SJCRH30 (cell line): ENCODE results near the gene RTN4RL1. TPM values are rescaled to one million over a fixed set of nuclear protein-coding genes. Genes with fewer than 3 reads are reported as not detected.

Source experiments
- DNase-seq, 2 experiments: peaks; one replicate each; pipeline ENCODE4 v3.0.0-alpha.2; 2015 to 2020
- H3K27ac ChIP-seq: fragments of 250-450 bp; sonication (Bioruptor Pico); 2 replicates; pipeline ENCODE4 v1.5.1; 2020; ENCODE audit warnings: mild to moderate bottlenecking, moderate library complexity
- H3K27me3 ChIP-seq: fragments of 250-450 bp; sonication (Bioruptor Pico); 2 replicates; pipeline ENCODE4 v1.5.1; 2020; ENCODE audit warnings: mild to moderate bottlenecking, moderate library complexity
- H3K36me3 ChIP-seq: fragments of 250-450 bp; sonication (Bioruptor Pico); 2 replicates; pipeline ENCODE4 v1.5.1; 2020; ENCODE audit warnings: mild to moderate bottlenecking, moderate library complexity
- H3K4me1 ChIP-seq: fragments of 250-450 bp; sonication (Bioruptor Pico); 2 replicates; pipeline ENCODE4 v1.5.1; 2020; ENCODE audit warnings: mild to moderate bottlenecking, moderate library complexity
- H3K4me3 ChIP-seq: fragments of 250-450 bp; sonication (Bioruptor Pico); 2 replicates; pipeline ENCODE4 v1.5.1; 2020; ENCODE audit warnings: mild to moderate bottlenecking, moderate library complexity
- H3K9me3 ChIP-seq: fragments of 250-450 bp; sonication (Bioruptor Pico); replicated peaks from 2 replicates; pipeline ENCODE4 v1.5.1; 2020; ENCODE audit warnings: mild to moderate bottlenecking, moderate library complexity
- total RNA-seq: library from RNA; depleted of rRNA; stranded (reverse); fragments of >200 nt; shearing (Covaris generic); gene quantifications from 2 replicates; pipeline ENCODE4 v1.2.3, GENCODE V29; 2014

Gene RTN4RL1
- total RNA-seq, 1 experiment from 2014 or later: 0.83 TPM

DNA sequence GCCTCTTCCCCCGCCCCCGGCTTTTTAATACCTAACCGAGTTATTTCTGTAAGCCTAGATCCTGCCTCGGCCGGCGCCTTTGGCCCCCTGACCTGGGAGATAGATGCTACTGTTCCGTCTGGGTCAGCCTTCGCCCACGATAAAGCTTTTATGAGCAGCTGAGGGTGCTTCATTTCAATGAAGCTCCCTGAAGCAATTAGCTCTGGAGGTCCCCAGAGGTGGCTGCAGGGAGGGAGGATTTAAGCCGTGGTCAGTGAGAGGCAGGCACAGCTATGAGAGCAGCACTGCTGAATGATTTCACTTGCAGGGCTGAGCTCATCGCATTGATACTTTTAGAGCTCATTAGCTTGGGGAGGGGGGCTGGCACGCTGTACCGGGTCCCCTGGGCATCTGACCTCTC, 105.9 kb downstream of the RTN4RL1 start:
- Histone ChIP-seq H3K27ac (no peak overlapping the region), H3K4me3 (no peak overlapping the region), H3K9me3 (no peaks in the 10 kb centered on the region), H3K36me3 (no peaks in the 10 kb centered on the region), H3K27me3 (no peaks in the 10 kb centered on the region), H3K4me1 (no peaks in the 10 kb centered on the region)
- DNase-seq: no peak

DNA sequence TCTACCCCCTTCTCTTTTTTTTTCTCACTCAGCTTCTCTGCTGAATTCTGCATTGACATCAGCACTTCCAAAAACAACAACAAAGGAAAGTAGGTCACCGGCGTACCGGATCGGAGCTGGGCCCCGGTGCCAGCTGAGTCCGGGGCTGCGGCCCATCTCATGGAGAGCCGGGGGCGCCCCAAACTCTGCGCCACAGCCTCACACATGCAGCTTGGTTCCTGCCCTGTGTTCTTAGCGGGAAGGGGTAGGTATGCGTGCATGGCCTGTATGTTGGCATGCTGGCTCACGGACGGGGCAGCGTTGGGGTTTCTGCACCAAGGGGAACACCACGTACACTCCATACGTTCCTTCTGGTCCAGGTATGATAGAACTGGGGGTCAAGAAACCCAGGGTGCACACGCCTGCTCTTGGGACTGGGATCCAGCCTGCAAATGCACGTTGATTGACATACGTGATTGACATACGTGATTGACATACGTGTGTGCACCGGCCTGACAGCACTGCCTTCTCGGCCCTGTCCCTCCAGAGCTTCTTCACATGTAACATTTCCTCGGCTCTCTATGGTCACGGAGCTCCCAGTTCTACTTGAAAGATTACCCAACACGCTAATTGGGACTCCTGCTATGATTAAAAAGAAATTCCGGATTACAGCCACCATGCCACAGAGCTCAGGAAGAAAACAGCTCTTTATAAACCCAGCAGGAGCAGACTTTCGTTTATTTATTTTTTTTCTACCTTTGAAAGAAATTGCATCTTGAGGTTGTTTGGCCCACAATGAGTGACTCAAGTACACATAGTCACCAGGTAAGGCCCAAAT, 106.6 kb downstream of the RTN4RL1 start:
- H3K4me1 ChIP-seq: no peaks in the 10 kb centered on the region
- H3K9me3 ChIP-seq: no peaks in the 10 kb centered on the region
- no peak for DNase-seq
- no peaks in the 10 kb centered on the region for H3K27me3 ChIP-seq
- no peaks in the 10 kb centered on the region for H3K36me3 ChIP-seq
- no peak overlapping the region for H3K27ac ChIP-seq
- no peak overlapping the region for H3K4me3 ChIP-seq

DNA sequence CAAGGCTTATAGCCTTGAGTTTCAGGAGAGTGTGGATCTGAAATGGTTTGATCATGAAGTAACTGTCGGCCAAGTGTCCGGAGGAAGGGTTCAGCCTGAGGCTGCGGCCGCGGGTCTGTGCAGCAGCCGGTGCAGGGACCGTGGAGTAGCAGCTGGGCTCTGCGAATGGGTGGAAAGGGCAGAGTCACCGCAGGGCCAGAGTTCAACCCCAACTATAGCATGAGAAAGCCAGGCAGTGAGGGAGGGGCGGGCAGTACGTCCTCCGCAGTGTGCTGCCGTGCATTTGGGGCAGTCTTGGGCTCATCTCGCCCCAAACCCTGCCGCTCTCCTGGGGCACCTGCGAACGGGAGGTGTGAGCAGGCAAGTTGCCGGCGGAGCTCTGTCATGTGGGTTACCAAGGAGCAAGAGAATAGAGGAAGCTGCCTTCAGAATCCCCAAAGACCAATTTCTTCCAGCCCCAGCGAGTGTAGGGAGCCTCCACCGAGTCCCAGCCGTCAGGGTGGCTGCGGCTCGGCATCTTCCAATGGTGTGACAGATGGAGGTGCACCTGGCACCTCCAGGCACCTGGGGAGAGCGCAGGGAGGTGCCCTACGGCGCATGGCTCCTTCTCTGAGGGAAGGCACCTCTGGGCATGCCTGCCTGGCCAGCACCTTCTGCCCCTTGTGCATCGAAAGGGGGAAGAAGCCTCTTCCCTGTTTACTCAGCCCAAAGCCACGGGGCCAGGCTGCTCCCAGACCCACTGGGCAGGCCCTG, 108.0 kb downstream of the RTN4RL1 start:
- DNase-seq: no peak
- no peaks in the 10 kb centered on the region for H3K36me3 ChIP-seq
- 0 out of 2 replicates have a peak, but pooled peaks cover 1% of the 10 kb centered on the region for H3K27me3 ChIP-seq
- no peak overlapping the region for H3K27ac ChIP-seq
- no peak overlapping the region for H3K4me3 ChIP-seq
- H3K9me3 ChIP-seq: no peaks in the 10 kb centered on the region
- H3K4me1 ChIP-seq: no peaks in the 10 kb centered on the region; the same call in 1 of the 2 replicates

DNA sequence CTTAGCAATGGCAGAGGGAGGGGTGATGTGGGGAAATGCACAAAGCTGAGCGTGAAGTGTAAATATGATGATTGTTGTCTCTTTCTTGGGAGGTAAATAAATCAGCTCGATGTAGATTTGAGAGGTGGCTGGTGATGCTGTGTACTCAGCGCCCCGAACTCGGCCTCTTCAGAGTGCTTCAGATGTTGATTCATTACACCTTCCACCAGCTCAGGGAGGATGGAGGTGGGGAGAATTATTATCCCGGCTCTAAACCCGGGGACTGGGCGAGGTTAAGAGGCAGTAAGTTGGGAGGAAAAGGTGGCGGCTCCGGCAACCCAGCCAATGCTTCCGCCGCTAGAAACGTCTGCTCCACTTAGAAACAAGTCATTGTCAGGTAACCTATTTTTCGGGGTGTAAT, 108.8 kb downstream of the RTN4RL1 start:
- no peak for DNase-seq
- no peak overlapping the region for H3K4me3 ChIP-seq
- no peaks in the 10 kb centered on the region for H3K9me3 ChIP-seq
- 0 out of 2 replicates have a peak, but pooled peaks cover 3% of the 10 kb centered on the region for H3K27me3 ChIP-seq
- H3K36me3 ChIP-seq: no peaks in the 10 kb centered on the region
- no peak overlapping the region for H3K27ac ChIP-seq
- peaks cover 8% of the 10 kb centered on the region for H3K4me1 ChIP-seq

DNA sequence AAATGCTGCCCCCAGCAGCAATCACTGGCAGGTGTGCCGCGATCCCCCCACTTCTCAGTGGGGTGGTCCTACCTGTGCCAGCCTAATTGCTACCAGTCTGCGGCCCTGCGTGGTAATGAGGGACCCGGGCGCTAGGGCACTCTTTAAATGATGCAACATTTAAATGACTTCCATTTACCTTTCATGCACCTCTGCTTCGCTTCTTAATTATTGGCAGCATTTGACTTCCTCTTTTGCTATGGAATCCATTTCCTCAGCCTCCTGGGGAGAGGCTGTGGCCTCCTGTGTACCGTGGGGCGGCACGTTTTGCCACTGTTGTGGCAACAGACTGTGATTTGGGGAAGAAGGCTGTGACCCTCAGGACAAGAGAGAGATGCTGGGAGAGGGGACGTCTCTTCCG, 109.2 kb downstream of the RTN4RL1 start:
- no peak for DNase-seq
- Histone ChIP-seq H3K4me3 (no peak overlapping the region), H3K27ac (no peak overlapping the region), H3K9me3 (no peaks in the 10 kb centered on the region), H3K27me3 (0 out of 2 replicates have a peak, but pooled peaks cover 3% of the 10 kb centered on the region), H3K36me3 (no peaks in the 10 kb centered on the region), H3K4me1 (peaks cover 10% of the 10 kb centered on the region)

DNA sequence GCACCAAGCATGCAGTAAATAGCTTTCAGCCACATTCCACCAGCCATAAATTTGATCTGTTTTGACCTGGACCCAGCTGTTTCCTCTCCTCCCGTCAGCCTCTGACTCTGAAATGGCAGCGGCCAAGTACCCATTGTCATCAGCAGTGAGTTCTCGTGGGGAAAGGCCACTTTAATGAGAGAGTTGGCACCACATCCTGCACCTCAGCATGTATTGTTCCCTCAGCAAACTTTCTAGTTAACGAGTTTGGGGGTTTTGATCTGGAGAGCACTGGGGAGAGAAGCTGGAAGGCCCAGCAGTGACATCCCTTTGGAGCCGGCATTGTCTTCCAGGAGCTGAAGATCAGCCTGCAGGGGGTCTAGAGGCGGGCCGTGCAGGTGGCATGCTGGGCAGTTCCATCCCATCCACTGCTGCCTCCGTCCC, 110.5 kb downstream of the RTN4RL1 start:
- Histone ChIP-seq H3K36me3 (no peaks in the 10 kb centered on the region), H3K27me3 (0 out of 2 replicates have a peak, but pooled peaks cover 3% of the 10 kb centered on the region), H3K9me3 (no peaks in the 10 kb centered on the region), H3K4me1 (peaks cover 10% of the 10 kb centered on the region), H3K4me3 (no peak overlapping the region), H3K27ac (no peak overlapping the region)
- DNase-seq: peak; percentile 17 to 41

DNA sequence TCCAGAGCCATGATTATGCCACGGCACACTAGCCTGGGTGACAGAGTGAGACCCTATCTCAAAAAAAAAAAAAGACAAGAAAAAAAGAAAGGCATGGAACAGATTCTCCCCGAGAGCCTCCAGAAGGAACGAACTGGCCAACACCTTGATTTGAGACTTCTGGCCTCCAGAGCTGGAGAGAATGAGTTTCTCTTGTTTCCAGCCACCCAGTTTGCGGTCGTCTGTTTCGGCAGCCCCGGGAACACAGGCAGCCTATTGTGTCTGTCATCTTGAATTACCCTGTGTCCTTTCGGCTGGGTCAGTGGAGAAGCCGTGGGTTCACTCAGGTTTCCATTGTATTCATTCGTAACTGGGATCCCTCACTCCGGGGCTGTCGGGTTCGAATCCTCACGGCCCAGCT, 111.4 kb downstream of the RTN4RL1 start:
- H3K4me3 ChIP-seq: no peak overlapping the region
- H3K4me1 ChIP-seq: peaks cover 14% of the 10 kb centered on the region
- 0 out of 2 replicates have a peak, but pooled peaks cover 3% of the 10 kb centered on the region for H3K27me3 ChIP-seq
- H3K36me3 ChIP-seq: no peaks in the 10 kb centered on the region
- H3K27ac ChIP-seq: no peak overlapping the region
- DNase-seq: peak; percentile 30 to 49
- H3K9me3 ChIP-seq: no peaks in the 10 kb centered on the region

DNA sequence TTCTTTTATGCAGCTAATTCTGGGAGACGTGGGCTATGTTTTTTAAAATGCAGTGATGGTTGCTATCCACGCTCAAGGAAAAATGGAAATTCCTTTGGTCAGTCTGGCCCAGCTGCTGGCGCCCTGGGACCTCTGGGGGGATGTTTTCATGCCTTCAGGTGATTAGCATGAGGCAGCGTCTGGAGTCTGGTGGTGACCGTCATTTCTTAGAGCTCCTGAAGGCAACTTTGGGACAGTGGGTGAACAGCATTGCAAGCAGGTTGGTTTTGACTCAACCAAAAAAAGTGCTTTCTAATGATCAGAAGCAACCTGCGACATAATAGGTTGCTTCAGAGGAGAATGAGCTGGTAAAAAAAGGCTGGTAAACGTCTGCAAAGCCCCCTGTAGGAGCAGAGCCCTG, 113.0 kb downstream of the RTN4RL1 start:
- Histone ChIP-seq H3K9me3 (no peaks in the 10 kb centered on the region), H3K27me3 (0 out of 2 replicates have a peak, but pooled peaks cover 3% of the 10 kb centered on the region), H3K4me3 (no peak overlapping the region), H3K27ac (no peak overlapping the region), H3K4me1 (peaks cover 21% of the 10 kb centered on the region), H3K36me3 (no peaks in the 10 kb centered on the region)
- DNase-seq: no peak

DNA sequence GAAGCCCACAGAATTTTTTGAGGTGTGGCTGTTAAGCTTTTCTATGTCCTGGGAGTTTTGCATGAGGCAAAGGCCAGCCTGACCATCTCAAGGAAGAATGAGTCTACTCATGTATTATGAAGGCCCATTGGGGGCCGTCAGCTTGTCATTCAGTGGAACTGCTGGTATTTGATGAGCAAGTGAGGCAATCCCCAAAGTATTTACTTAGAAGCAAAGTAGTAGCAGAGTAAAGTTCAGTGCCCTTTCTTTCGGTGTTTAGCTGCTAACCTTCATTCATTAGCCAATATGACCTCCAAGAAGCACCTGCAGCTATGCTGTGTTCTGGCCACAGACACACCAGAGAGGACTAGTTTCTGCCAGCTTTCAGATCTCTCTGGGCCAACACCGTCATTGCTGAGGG, 115.1 kb downstream of the RTN4RL1 start:
- Histone ChIP-seq H3K36me3 (no peaks in the 10 kb centered on the region), H3K4me3 (no peak overlapping the region), H3K27me3 (0 out of 2 replicates have a peak, but pooled peaks cover 3% of the 10 kb centered on the region), H3K27ac (no peak overlapping the region), H3K4me1 (peaks cover 28% of the 10 kb centered on the region), H3K9me3 (no peaks in the 10 kb centered on the region)
- no peak for DNase-seq

DNA sequence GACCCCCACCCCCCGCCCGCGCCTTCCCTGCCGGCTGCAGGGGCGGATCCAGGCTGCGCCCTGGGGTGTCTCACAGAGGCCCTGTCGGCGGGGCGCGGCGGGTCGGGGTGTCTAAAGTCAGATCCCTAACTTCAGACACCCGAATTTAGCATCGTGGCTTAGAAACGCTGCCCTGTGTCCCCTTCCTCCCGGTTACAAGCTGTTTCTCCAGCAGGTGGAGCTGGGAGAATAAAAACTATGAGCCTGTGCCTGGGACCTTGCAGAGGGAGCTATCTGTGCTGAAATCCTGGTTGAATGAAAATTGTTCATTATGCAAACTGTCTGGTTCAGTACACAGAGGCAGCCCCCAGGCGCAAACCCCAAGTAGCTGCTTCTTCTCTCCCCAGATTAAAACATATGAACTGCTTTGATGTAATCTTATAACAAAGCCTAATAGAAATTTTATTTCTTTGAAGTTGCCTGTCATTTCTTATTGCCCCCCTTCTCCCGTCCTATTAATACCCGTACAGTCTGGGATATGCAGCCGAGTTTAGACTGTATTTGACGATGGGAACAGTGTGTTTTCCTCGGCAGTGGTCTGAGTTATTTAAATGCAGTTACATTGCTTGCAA, 116.3 kb downstream of the RTN4RL1 start:
- no peak overlapping the region for H3K27ac ChIP-seq
- no peaks in the 10 kb centered on the region for H3K36me3 ChIP-seq
- peak overlapping the region; percentile 43 for H3K4me3 ChIP-seq
- peak; percentile 63 to 77 for DNase-seq
- H3K27me3 ChIP-seq: 0 out of 2 replicates have a peak, but pooled peaks cover 3% of the 10 kb centered on the region
- no peaks in the 10 kb centered on the region for H3K9me3 ChIP-seq
- H3K4me1 ChIP-seq: peaks cover 28% of the 10 kb centered on the region

DNA sequence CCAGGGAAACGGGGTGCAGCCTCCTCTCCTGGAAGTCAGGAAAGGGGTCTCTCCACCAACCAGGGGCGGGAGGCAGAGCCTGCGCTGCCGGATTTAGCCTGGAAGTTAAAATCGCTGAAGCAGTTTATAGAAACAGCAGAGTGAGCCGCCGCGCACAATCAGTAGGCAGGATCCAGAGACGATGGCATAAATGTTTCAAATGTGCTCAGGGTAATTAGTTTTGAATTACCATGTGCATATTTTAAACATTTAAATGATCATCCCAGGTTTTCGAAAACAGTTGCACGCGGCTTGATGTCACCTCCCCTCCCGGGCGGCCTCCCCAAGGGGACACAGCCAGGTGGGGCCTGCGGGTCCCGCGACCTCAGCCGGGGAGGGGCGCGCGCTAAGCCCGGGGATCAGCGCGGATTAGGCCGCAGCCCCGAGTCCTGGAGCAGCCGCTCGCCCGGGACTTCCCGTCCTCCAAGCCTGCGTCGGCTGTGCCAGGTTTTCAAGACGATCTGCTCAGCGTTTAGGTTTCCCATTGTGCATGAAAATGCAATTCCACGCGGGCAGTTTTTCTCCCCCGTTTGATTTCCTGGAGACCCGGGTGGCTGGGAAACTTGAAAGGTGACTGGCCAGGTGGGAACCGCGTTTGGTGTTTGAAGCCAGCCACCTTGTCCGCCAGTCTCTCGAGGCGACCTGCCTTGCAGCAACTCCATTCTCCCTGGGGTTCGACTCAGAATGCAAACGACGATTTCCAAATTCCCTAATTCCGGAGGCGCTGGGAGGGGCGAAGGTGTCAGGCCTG, 117.0 kb downstream of the RTN4RL1 start:
- peak; percentile 60 to 70 for DNase-seq
- Histone ChIP-seq H3K9me3 (no peaks in the 10 kb centered on the region), H3K36me3 (no peaks in the 10 kb centered on the region), H3K4me3 (peak overlapping the region; percentile 43), H3K27ac (no peak overlapping the region), H3K27me3 (0 out of 2 replicates have a peak, but pooled peaks cover 3% of the 10 kb centered on the region), H3K4me1 (peaks cover 28% of the 10 kb centered on the region)

DNA sequence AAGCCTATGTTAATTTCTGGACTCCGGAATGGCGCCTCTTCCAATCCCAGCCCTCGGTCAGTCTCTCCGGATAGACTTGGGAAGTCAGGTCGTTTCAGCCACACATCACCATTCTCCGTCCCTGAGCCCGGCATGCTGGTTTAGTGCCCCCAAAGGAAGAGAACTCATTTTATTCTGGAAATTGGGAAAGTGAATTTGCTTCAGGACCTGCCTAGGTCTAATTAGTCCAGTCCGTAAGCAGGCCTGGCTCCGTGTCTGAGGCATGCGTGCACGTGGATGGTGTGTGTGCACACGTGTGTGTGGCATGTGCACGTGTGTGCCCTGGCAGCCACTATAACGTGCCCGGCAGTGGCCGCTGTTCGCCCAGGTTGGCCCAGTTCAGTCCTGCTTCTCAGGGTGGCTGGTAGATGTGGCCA, 117.9 kb downstream of the RTN4RL1 start:
- Histone ChIP-seq H3K27ac (no peak overlapping the region), H3K9me3 (no peaks in the 10 kb centered on the region), H3K4me1 (peaks cover 28% of the 10 kb centered on the region), H3K27me3 (0 out of 2 replicates have a peak, but pooled peaks cover 2% of the 10 kb centered on the region), H3K36me3 (no peaks in the 10 kb centered on the region), H3K4me3 (no peak overlapping the region)
- DNase-seq: no peak

DNA sequence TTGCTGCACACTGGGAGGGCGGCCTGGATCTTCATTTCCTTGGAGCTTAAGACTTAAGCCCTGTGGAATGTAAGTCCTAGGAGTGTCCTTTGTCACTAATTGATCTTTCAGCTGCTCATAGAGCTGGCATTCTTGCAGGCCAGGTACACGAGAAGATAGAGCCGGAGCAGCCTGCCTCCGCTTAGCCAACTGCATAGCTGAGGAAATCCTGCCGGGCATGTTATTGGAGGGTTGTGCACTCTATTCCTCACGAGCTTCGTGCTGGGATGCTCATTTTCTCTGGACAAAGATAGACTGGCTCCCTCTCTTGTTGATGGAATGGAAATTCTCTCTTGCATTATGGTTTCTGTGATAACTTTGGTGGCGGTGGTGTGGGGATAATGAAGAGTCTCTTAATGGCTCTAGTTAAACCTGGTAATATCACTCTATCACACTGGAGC, 118.5 kb downstream of the RTN4RL1 start:
- H3K4me3 ChIP-seq: no peak overlapping the region
- DNase-seq: peak in 1 of 2 experiments; percentile 28
- H3K9me3 ChIP-seq: no peaks in the 10 kb centered on the region
- H3K27ac ChIP-seq: no peak overlapping the region
- no peaks in the 10 kb centered on the region for H3K27me3 ChIP-seq
- H3K36me3 ChIP-seq: no peaks in the 10 kb centered on the region
- peaks cover 24% of the 10 kb centered on the region for H3K4me1 ChIP-seq
